OCI-LY3 (cell line): ENCODE measurements around the gene KLHL12.

Source experiments
- H2AFZ ChIP-seq: fragments of 200-600, 300-600 bp; shearing (Covaris generic); 2 replicates; pipeline ENCODE4 v1.6.0; 2014; ENCODE audit warnings: antibody characterized with exemption, low read depth, low read length
- H3K27ac ChIP-seq: fragments of 200-600, 300-600 bp; sonication (generic); 2 replicates; pipeline ENCODE4 v1.5.1; 2014; ENCODE audit warnings: mild to moderate bottlenecking, low read length, moderate library complexity, mixed read lengths
- H3K27me3 ChIP-seq: fragments of 200-600, 300-600 bp; sonication (generic); 2 replicates; pipeline ENCODE4 v1.6.1; 2014; ENCODE audit warnings: low read depth, low read length, mixed read lengths
- H3K36me3 ChIP-seq: fragments of 200-600, 300-600 bp; sonication (generic); replicated peaks from 2 replicates; pipeline ENCODE3; 2014; ENCODE audit warnings: low read depth, low read length, mixed read lengths
- H3K4me1 ChIP-seq: fragments of 300-600, 200-600 bp; sonication (generic); 2 replicates; pipeline ENCODE4 v1.6.1; 2014; ENCODE audit warnings: low read length, mixed read lengths
- H3K4me2 ChIP-seq: fragments of 200-600, 300-600 bp; sonication (generic); 2 replicates; pipeline ENCODE4 v1.6.1; 2014; ENCODE audit warnings: low read length, mixed read lengths
- H3K4me3 ChIP-seq: fragments of 300-600, 200-600 bp; sonication (generic); 2 replicates; pipeline ENCODE4 v1.5.1; 2014; ENCODE audit warnings: antibody characterized with exemption, mild to moderate bottlenecking, low read length, moderate library complexity
- H3K79me2 ChIP-seq: fragments of 300-600, 200-600 bp; shearing (Covaris generic); 2 replicates; pipeline ENCODE4 v1.6.1; 2014; ENCODE audit warnings: mild to moderate bottlenecking, low read length, mixed read lengths
- H3K9ac ChIP-seq: fragments of 300-600, 200-600 bp; shearing (Covaris generic); 2 replicates; pipeline ENCODE4 v1.6.0; 2014; ENCODE audit warnings: mild to moderate bottlenecking, low read length, moderate library complexity
- H3K9me3 ChIP-seq: fragments of 200-600, 300-600 bp; shearing (Covaris generic); 2 replicates; pipeline ENCODE4 v1.6.1; 2014; ENCODE audit warnings: low read length, mixed read lengths; ENCODE audit not compliant: insufficient read depth
- H4K20me1 ChIP-seq: fragments of 200-600, 300-600 bp; sonication (generic); 2 replicates; pipeline ENCODE4 v1.6.1; 2016; ENCODE audit warnings: low read length, mixed read lengths; ENCODE audit not compliant: insufficient read depth
- EZH2phosphoT487 ChIP-seq: fragments of 200-600 bp; shearing (Covaris generic); IDR thresholded peaks from 2 replicates; pipeline ENCODE4 v1.6.1; 2018; ENCODE audit warnings: antibody characterized with exemption, mixed run types, low read depth
- TF ChIP-seq, protein P1 (sequence below): fragments of 200-600, 300-600 bp; sonication (generic); IDR thresholded peaks from 2 replicates; pipeline ENCODE4 v1.5.1; 2014; ENCODE audit warnings: antibody characterized with exemption, low read length, low read depth

Gene KLHL12

DNA sequence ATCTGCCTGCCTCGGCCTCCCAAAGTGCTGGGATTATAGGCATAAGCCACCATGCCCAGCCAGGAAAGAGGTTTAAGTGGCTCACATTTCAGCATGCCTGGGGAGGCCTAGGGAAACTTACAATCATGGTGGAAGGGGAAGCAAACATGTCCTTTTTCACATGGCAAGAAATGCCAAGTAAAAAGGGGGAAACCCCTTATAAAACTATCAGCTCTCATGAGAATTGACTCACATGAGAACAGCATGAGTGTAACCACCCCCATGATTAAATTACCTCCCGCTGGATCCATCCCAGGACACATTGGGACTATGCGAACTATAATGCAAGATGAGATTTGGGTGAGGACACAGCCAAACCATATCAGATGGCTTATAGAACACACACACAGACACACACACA is 8.8 kb upstream of the KLHL12 start:
- H3K36me3 ChIP-seq, result peaks cover 8% of the 10 kb centered on the region
- H3K27me3 ChIP-seq, result no peaks in the 10 kb centered on the region
- no peaks in the 10 kb centered on the region for H3K9me3 ChIP-seq
- no peak overlapping the region for H3K4me2 ChIP-seq
- H3K79me2 ChIP-seq, result no peaks in the 10 kb centered on the region
- H2AFZ ChIP-seq, result no peak overlapping the region
- no peak overlapping the region for H3K9ac ChIP-seq
- TF ChIP-seq, protein P1, sequence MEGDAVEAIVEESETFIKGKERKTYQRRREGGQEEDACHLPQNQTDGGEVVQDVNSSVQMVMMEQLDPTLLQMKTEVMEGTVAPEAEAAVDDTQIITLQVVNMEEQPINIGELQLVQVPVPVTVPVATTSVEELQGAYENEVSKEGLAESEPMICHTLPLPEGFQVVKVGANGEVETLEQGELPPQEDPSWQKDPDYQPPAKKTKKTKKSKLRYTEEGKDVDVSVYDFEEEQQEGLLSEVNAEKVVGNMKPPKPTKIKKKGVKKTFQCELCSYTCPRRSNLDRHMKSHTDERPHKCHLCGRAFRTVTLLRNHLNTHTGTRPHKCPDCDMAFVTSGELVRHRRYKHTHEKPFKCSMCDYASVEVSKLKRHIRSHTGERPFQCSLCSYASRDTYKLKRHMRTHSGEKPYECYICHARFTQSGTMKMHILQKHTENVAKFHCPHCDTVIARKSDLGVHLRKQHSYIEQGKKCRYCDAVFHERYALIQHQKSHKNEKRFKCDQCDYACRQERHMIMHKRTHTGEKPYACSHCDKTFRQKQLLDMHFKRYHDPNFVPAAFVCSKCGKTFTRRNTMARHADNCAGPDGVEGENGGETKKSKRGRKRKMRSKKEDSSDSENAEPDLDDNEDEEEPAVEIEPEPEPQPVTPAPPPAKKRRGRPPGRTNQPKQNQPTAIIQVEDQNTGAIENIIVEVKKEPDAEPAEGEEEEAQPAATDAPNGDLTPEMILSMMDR, result no peak
- no peak for TF ChIP-seq EZH2phosphoT487
- no peaks in the 10 kb centered on the region for H3K4me1 ChIP-seq
- H4K20me1 ChIP-seq, result no peaks in the 10 kb centered on the region
- H3K4me3 ChIP-seq, result no peak overlapping the region
- H3K27ac ChIP-seq, result no peak overlapping the region

GRCh38 chr1:202934755-202935154 is 7.7 kb upstream of the KLHL12 start:
- TF ChIP-seq EZH2phosphoT487, result no peak
- TF ChIP-seq, protein P1, result no peak
- Histone ChIP-seq H3K27ac (no peak overlapping the region), H3K9ac (no peak overlapping the region), H3K9me3 (no peaks in the 10 kb centered on the region), H3K4me1 (no peaks in the 10 kb centered on the region), H3K36me3 (peaks cover 8% of the 10 kb centered on the region), H2AFZ (no peak overlapping the region), H4K20me1 (no peaks in the 10 kb centered on the region), H3K79me2 (no peaks in the 10 kb centered on the region), H3K27me3 (no peaks in the 10 kb centered on the region), H3K4me2 (no peak overlapping the region), H3K4me3 (no peak overlapping the region)

DNA sequence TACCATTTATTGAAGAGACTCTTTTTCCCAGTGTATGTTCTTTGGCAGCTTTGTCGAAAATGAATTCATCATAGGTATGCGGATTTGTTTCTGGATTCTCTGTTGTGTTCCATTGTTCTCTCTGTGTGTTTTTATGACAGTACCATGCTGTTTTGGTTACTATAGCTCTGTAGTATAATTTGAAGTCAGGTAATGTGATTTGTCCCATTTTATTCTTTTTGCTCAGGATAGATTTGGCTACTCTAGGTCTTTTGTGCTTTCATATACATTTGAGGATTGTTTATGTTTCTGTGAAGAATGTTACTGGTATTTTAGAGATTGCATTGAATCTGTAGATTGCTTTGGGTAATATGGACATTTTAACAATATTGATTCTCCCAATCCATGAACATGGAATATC is 5.4 kb upstream of the KLHL12 start:
- no peak overlapping the region for H3K27ac ChIP-seq
- H3K4me3 ChIP-seq, result no peak overlapping the region
- H3K9me3 ChIP-seq, result no peaks in the 10 kb centered on the region
- no peak overlapping the region for H2AFZ ChIP-seq
- TF ChIP-seq, protein P1, result no peak
- no peak for TF ChIP-seq EZH2phosphoT487
- H3K36me3 ChIP-seq, result no peaks in the 10 kb centered on the region
- no peak overlapping the region for H3K4me2 ChIP-seq
- H3K79me2 ChIP-seq, result no peaks in the 10 kb centered on the region
- no peaks in the 10 kb centered on the region for H3K4me1 ChIP-seq
- H3K27me3 ChIP-seq, result no peaks in the 10 kb centered on the region
- H3K9ac ChIP-seq, result no peak overlapping the region
- no peaks in the 10 kb centered on the region for H4K20me1 ChIP-seq

DNA sequence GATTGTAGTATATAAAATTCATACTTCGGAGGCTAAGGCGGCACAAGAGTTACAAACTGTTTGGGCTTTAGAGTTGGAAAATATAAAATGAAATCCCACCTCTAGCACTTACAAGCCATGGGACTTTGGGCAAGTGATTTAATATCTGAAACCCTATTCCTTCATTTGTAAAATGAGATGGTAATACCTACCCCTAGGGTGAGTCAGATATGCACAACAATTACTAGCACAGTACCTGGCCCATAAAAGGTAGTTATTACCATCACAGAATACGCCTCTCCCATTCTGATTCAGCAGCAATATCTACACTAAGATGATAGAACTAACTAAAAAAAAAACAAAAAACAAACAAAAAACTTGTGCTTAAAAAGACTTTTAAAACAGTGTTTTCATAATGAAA is 3.5 kb downstream of the KLHL12 start:
- no peak overlapping the region for H3K9ac ChIP-seq
- H3K9me3 ChIP-seq, result no peaks in the 10 kb centered on the region
- no peaks in the 10 kb centered on the region for H3K27me3 ChIP-seq
- no peak overlapping the region for H2AFZ ChIP-seq
- no peaks in the 10 kb centered on the region for H4K20me1 ChIP-seq
- H3K36me3 ChIP-seq, result peaks cover 25% of the 10 kb centered on the region
- peaks cover 8% of the 10 kb centered on the region for H3K4me1 ChIP-seq
- peaks cover 11% of the 10 kb centered on the region for H3K79me2 ChIP-seq
- no peak overlapping the region for H3K27ac ChIP-seq
- TF ChIP-seq, protein P1, result no peak
- TF ChIP-seq EZH2phosphoT487, result no peak
- H3K4me2 ChIP-seq, result no peak overlapping the region
- H3K4me3 ChIP-seq, result no peak overlapping the region
